ENCODE measurements around the gene SOD2.

DNA sequence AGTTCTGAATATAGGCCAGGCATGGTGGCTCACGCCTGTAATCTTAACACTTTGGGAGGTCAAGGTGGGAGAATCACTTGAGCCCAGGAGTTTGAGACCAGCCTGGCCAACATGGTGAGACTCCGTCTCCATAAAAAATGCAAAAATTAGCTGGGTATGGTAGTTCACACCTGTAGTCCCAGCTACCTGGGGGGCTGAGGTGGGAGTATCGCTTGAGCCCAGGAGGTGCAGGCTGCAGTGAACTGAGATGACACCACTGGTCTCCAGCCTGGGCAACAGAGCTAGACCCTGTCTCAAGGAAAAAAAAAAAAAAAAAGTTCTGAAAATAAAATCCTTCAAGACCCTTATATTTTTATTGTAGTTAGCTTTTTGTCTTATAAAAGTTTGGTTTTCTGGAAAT, 22.6 kb upstream of the SOD2 start:
- no peak for TF ChIP-seq RFX5 (IDR thresholded peaks at IDR 0.05; ENCODE audit: low read depth, low read length)
- TF ChIP-seq POLR2A (conservative IDR thresholded peaks at IDR 0.05), result no peak
- no peak for TF ChIP-seq POLR2AphosphoS5 (IDR thresholded peaks at IDR 0.05; ENCODE audit: control insufficient read depth, insufficient read depth, low read depth, low read length)
- no peak for TF ChIP-seq SP2 (IDR thresholded peaks at IDR 0.05; ENCODE audit: extremely low read depth, low read depth, low read length, poor library complexity, severe bottlenecking)
- TF ChIP-seq HNRNPL (IDR thresholded peaks at IDR 0.05; ENCODE audit: low read depth, low read length), result no peak
- no peak for TF ChIP-seq CBX8 (IDR thresholded peaks at IDR 0.05; ENCODE audit: borderline replicate concordance, extremely low read depth, low read depth, low read length, poor library complexity, severe bottlenecking)
- TF ChIP-seq EP300 (IDR thresholded peaks at IDR 0.05; ENCODE audit: low read length), result no peak
- TF ChIP-seq, protein P1, sequence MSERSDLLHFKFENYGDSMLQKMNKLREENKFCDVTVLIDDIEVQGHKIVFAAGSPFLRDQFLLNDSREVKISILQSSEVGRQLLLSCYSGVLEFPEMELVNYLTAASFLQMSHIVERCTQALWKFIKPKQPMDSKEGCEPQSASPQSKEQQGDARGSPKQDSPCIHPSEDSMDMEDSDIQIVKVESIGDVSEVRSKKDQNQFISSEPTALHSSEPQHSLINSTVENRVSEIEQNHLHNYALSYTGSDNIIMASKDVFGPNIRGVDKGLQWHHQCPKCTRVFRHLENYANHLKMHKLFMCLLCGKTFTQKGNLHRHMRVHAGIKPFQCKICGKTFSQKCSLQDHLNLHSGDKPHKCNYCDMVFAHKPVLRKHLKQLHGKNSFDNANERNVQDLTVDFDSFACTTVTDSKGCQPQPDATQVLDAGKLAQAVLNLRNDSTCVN (CRISPR knock-in tag; IDR thresholded peaks at IDR 0.05), result no peak
- TF ChIP-seq, protein P2, sequence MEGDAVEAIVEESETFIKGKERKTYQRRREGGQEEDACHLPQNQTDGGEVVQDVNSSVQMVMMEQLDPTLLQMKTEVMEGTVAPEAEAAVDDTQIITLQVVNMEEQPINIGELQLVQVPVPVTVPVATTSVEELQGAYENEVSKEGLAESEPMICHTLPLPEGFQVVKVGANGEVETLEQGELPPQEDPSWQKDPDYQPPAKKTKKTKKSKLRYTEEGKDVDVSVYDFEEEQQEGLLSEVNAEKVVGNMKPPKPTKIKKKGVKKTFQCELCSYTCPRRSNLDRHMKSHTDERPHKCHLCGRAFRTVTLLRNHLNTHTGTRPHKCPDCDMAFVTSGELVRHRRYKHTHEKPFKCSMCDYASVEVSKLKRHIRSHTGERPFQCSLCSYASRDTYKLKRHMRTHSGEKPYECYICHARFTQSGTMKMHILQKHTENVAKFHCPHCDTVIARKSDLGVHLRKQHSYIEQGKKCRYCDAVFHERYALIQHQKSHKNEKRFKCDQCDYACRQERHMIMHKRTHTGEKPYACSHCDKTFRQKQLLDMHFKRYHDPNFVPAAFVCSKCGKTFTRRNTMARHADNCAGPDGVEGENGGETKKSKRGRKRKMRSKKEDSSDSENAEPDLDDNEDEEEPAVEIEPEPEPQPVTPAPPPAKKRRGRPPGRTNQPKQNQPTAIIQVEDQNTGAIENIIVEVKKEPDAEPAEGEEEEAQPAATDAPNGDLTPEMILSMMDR (IDR thresholded peaks at IDR 0.05 in 2 of 3, conservative IDR thresholded peaks at IDR 0.05 in 1 of 3; ENCODE audit: insufficient read depth in 2 of 3, low read depth in 1 of 3, low read length in 3 of 3), result no peak
- TF ChIP-seq, protein P3, sequence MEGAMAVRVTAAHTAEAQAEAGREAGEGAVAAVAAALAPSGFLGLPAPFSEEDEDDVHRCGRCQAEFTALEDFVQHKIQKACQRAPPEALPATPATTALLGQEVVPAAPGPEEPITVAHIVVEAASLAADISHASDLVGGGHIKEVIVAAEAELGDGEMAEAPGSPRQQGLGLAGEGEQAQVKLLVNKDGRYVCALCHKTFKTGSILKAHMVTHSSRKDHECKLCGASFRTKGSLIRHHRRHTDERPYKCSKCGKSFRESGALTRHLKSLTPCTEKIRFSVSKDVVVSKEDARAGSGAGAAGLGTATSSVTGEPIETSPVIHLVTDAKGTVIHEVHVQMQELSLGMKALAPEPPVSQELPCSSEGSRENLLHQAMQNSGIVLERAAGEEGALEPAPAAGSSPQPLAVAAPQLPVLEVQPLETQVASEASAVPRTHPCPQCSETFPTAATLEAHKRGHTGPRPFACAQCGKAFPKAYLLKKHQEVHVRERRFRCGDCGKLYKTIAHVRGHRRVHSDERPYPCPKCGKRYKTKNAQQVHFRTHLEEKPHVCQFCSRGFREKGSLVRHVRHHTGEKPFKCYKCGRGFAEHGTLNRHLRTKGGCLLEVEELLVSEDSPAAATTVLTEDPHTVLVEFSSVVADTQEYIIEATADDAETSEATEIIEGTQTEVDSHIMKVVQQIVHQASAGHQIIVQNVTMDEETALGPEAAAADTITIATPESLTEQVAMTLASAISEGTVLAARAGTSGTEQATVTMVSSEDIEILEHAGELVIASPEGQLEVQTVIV (CRISPR knock-in tag; IDR thresholded peaks at IDR 0.05; ENCODE audit: borderline replicate concordance), result no peak
